PFSK-1 (cell line): ENCODE data around the gene BFSP2.

Experiments used
- POLR2AphosphoS5 ChIP-seq: IDR thresholded peaks from 2 replicates; pipeline ENCODE4 v1.6.1; 2012; ENCODE audit warnings: low read depth, mild to moderate bottlenecking, control low read depth, low read length, moderate library complexity
- TAF1 ChIP-seq: IDR thresholded peaks from 2 replicates; pipeline ENCODE4 v1.6.1; 2012; ENCODE audit warnings: low read length, control low read depth, borderline replicate concordance; ENCODE audit not compliant: insufficient read depth

DNA sequence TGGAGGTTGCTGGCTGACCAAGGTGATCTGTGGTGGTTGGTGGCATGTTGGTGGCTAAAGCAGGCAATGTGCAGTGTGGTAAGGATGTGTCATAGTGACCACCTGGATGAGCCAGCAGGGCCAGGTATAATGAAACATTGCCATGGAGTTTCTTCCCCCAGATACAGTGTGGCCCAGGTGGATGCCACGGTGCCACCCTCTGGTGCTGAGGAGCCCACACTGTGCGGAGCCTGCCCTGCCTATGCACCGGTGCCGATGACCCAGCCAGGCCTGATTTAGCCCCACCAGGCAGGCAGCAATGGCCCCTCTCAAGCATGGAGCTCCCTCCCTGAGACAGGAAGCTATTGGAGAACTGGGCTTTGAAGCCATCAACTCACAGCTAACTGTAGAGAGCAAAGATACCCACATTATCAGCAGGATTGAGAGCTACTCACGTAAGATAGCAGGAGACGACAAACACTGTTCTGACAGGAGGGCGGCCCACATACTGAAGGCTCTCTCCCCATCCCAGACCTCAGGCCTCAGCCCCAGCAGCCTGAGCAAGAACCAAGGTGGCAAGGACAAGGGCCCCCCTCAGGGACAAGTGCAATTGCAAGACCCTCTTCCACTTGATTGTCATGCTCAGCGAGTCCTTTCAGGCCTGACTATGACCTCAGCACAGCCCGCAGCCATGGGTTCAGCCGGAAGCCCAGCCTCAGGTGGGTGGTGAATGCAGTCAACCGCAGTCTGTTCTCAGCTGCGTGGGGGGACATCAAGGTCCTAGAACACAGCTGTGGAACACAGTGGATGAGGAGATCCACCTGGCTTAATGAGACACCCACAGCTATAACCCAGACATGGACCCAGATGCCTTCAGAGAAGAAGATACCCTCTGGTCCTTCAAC is 90.9 kb downstream of the BFSP2 start:
- TF ChIP-seq POLR2AphosphoS5: no peak
- TF ChIP-seq TAF1: no peak
